NCI-H2171 treated with DMSO at 0.1 percent for 48 hours (cell line): Measurements from ENCODE around the gene ADGRG7.

ENCODE experiments used
- DNase-seq: peaks from one replicate; lab custom pipeline; 2025; lab: John Stamatoyannopoulos, UW

The ADGRG7 gene

GRCh38 chr3:100744671-100745070 is 135.3 kb downstream of the ADGRG7 start:
- DNase-seq = no peak
